ENCODE results near the gene OSER1.
A peak's percentile ranks its signal among the peaks of the same experiment; 100 is the strongest.
"Not testable (repeated sequence)": the region's sequence is repeated elsewhere in the genome, so short reads cannot be mapped to it uniquely, and the experiment has no call there.

OSER1 gene

DNA sequence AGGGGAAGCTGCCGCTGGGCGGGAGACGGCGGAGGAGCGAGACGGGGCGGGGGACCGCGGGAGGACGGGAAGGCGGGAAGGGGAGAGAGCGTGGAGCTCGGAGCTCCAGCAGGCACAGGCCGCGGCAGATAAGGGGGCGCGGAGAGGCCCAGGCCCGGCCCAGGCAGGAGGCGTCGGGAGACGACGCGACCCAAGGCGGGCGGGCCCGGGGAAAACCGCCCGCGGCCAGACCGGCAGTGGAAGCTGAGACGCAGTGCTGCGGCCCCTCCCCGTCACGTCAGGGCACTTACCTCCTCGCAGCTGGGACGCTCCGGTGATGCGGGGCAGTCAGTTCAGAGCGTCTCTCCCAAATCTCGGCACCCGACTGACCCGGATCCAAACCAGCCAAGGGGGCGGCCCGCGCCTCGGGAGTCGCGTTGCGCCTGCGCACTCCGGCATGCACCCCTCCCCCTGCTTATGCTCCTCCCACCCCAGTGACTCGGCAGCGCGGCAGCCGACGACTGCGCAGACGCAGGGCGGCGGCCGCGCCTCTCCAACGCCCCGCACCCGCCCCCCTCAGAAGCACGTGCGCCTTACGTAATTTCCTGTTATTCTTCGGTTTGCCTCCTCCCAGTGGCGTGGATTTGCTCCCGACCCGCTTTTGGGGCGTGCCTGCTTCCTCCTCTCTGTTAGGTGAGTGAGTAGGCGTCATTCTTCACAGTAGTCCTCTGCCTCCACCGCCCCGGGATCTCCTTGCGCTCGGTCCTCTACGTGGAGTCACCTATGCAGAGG is at the start of gene OSER1:
TSS of gene OSER1 (minus strand) at position 366 of the 771 bp plus-strand sequence. CDS start 3,814 bp downstream, outside the sequence.
- DNase-seq (ENCODE audit: low read depth in 2 of 2), result peak; percentile 95 to 96

DNA sequence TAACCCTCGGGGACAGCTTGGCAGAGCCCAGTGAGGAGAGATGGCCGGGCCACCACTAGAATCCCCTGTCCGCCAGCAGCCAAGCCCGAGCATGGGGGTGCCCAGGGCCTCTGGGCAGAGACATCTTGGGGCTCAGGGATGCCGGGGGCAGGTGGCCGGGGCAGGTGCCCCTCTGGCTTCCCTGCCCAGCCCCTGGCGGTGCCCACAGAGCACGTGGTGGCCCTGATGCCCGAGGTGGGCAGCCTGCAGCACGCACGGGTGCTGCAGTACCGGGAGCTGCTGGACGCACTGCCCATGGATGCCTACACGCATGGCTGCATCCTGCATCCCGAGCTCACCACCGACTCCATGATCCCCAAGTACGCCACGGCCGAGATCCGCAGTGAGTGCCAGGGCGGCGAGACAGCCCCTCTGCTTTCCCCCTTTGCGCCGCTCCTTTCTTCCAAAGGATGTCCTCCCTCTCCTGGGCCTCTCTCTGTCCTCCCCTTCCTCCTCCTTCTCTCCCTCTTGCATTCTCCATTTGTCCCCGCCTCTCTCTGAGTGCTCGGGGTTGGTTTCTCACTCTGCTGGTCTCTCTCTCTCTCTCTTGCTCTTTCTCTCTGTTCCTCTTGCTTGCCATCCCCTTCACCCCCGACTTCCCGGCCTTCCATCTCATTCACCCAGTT is 47.8 kb upstream of the OSER1 start:
- DNase-seq (ENCODE audit: low read depth in 2 of 2), result no peak

DNA sequence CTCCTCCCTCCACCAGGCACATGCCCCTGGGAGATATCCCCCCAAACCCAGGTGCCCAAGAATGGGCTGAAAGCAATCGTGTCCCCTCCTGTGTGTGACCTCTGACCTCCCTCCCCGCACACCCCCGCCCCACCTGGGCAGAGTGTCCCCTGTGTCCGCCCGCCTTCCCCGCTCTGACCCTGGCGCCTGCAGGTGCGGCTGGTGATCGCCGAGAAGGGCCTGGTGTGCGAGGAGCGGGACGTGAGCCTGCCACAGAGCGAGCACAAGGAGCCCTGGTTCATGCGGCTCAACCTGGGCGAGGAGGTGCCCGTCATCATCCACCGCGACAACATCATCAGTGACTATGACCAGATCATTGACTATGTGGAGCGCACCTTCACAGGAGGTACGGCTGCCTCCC is 46.4 kb upstream of the OSER1 start:
- no peak for DNase-seq (ENCODE audit: low read depth in 2 of 2)

DNA sequence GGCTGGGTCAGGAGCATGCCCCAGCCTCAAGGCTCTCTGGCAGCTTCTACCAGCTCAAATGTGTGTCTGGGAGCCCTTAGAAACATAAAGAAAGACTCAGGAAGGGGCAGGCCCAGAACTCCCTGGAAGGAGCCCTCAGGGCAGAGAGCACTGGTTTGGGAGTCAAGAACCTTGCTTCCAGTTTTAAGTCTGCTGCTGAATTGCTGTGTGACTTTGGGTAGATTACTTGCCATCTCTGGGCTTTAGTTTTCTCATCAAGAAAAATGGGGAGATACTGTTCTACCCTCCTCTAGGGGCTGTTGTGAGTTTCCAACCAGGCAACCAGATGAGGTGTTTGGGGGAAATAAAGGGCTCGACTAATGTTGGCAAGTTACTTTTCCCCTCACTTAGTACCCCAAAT is 45.4 kb upstream of the OSER1 start:
- DNase-seq (ENCODE audit: low read depth in 2 of 2), result no peak

DNA sequence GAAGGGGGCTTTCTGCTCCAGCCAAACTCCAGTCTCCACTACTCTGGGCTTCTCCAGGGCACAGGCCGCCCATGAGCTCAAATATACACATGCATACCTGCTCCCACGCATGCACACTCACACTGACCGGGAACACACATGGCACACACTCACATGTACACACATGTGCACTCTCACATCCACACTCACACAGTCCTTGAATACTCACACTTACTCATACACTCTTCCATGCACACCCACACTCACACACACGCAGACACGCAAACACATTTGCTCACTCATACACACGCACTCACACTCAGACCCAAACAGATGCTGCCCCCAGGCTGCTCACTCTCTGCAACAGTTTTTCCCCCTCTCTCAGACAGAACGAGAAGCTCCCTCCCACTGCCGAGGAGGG is 43.5 kb upstream of the OSER1 start:
- DNase-seq (ENCODE audit: low read depth in 2 of 2), result no peak

DNA sequence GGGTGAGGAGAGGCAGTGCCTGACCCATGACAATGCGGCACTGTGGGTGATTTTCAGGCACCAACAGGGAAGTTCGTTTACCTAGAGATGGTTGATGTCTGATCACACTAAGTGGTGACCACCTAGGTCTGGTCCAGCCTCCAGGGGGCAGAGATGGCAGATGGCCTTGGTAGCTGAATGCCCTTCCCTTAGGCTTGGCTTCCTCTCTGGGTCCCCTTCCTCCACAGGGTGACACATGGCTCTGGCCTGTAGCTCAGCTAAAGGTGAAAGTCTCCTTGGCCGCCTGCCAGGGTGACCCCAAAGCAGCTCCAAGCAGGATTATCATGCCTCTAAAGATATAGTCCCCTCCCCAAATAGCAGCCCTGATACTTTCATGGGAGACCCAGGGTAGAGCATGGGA is 43.0 kb upstream of the OSER1 start:
- no peak for DNase-seq (ENCODE audit: low read depth in 2 of 2)

DNA sequence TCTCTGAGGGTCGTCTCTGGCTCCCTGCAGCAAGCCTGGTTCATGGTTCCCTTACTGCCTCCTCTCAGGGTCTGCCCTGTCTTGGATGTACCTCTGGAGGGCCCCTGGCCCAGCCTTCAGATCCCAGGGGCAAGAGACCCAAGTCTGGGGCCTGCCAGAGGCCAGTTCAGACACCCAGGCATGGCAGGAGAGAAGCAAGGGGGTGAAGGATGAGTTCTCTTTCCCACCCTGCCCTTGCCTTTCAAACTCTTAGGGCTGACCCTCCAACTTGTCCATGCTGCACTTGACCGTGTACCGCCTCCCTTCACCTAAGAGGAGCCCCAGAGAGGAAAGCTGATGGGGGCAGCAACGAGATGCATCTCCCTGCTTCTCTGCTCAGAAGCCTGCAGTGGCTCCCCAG is 40.7 kb upstream of the OSER1 start:
- no peak for DNase-seq (ENCODE audit: low read depth in 2 of 2)

DNA sequence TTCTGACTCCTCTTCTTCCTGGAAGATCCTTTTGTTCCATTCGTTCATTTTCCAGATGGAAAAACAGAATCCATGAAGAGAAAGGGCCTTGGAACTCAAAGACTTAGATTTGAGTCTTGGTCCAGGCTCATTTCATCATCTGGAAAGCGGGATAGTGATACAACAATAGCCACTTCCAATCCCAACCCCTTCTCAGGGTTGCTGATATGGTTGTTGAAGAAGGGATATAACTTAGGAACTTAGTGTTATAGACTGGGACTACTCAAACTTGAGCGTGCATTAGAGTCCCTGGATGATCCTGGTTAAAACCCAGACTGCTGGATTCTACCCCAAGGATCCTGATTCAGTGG is 37.8 kb upstream of the OSER1 start:
- DNase-seq (ENCODE audit: low read depth in 2 of 2), result no peak

DNA sequence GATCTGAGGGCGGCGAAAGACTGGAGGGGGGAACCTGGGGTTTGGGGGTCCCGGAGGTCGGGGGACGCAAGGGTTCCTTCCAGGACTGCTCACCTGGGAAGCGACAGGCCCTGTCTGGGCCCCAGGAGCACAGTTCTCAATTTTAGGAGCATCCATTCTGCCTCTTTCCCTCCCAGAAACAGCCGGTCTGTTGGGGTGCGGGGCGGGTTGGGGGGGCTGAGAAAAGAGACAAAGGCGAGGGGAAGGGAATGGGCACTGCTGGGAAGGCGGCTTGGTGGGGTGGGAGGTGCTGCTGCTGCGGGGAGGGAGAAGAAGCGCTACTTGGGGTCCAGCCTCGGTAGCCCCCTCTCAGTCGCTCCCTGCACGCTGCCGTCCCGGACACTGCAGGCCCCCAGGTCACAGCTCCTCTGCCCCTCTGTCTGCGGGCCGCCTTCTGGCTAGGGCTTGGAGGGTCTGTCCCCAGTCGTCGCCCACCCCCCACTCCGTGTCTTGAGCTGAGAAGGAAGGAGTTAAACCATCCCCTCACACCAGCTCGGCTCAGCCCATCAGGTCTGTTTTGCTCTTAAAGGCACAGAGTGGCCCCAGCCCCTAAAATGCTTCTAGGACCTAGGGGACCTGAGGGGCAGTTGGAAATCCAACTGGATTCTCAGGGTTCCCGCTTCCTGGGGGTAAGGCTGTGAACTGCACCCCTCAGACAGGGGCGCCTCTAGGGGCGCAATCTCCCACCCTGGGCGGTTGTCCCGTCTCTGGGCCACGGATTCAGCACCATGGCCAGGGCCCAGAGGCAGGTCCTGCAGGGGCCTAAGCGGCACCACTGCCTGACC is 37.2 kb upstream of the OSER1 start:
- DNase-seq (ENCODE audit: low read depth in 2 of 2), result peak in 1 of 2 donors; percentile 5

DNA sequence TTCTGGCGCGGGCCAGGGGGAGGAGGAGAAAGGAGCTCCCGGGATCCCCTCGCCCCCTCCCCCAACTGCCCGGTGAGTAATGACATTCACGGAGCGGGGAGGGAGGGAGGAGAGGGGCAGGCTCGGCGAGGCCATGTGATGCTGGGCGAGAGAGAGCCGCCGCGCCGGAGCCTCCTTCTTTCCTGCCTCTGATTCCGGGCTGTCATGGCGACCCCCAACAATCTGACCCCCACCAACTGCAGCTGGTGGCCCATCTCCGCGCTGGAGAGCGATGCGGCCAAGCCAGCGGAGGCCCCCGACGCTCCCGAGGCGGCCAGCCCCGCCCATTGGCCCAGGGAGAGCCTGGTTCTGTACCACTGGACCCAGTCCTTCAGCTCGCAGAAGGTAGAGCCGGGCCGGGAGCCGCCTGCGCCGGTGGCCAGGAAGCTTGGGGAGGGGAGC is 36.6 kb upstream of the OSER1 start, which contains the start of gene GDAP1L1:
TSS of gene GDAP1L1 (plus strand) at position 178 of the 441 bp plus-strand sequence. CDS start at position 205, 27 bp downstream.
- no peak for DNase-seq (ENCODE audit: low read depth in 2 of 2)

DNA sequence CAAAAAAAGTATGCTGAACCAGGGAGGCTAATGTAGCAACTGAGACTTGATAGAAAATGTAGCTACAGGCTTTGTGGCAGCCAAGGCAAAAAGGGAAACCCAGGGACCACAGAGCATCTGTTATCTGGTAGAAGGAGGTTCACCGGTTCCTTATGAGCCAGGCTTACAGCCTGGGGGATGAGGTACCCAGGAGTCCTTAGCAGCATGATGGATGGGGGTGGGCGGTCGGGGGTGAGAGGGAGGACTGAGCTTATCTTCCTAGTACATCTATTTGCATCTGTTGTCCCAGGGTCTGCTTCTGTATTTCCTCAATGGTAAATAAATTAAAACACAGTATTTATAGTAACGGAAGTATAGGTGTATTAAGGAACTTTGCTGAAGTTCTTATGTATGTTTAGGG is 35.4 kb upstream of the OSER1 start:
- no peak for DNase-seq (ENCODE audit: low read depth in 2 of 2)

DNA sequence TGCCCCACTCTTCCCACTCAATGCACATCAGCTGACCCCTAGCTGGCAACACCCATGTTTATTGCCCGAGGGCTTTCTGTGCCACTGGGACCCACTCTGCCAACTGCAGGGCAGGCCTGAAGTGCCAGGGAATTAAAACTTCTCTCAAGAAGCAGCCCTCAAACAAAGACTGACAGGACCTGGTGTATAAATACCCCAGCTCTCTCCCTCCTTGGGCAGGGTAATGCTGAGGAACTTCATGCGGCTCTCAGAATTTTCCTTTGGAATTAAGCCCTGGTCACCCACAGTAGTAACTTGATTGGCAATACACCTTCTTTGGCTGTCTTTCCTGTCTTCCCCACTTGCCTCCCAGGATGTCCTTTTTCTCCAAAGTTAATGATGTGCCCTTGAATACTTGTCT is 31.2 kb upstream of the OSER1 start:
- DNase-seq (ENCODE audit: low read depth in 2 of 2), result no peak

DNA sequence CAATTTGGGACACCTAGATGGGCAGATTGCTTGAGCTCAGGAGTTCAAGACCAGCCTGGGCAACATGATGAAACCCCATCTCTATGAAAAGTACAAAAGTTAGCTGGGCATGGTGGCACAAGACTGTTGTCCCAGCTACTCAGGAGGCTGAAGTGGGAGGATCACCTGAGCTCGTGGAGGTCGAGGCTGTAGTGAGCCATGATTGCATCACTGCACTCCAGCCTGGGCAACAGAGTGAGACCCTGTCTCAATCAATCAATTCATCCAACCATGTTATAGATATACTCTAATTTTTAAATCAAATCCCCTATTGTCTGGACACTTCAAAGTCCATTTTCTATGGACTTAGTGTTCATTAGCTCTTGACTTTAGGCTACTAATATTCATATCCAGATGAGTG is 26.3 kb upstream of the OSER1 start:
- not testable (repeated sequence) for DNase-seq (ENCODE audit: low read depth in 2 of 2)

DNA sequence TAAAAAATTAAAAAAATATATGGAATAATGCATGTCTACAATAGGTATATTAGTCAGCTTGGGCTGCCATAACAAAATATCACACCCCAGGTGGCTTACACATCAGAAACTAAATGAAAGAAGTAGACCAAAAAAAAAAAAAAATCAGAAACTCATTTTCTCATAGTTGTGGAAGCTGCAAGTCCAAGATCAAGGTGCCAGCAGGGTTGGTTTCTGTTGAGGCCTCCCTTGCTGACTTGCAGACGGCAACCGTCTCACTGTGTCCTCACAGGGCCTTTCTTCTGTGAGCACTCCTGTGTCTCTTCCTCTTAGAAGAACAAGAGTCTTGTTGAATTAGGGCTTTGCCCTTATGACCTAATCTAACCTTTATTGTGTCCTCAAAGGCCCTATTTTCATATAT is 25.1 kb upstream of the OSER1 start:
- DNase-seq (ENCODE audit: low read depth in 2 of 2), result no peak

DNA sequence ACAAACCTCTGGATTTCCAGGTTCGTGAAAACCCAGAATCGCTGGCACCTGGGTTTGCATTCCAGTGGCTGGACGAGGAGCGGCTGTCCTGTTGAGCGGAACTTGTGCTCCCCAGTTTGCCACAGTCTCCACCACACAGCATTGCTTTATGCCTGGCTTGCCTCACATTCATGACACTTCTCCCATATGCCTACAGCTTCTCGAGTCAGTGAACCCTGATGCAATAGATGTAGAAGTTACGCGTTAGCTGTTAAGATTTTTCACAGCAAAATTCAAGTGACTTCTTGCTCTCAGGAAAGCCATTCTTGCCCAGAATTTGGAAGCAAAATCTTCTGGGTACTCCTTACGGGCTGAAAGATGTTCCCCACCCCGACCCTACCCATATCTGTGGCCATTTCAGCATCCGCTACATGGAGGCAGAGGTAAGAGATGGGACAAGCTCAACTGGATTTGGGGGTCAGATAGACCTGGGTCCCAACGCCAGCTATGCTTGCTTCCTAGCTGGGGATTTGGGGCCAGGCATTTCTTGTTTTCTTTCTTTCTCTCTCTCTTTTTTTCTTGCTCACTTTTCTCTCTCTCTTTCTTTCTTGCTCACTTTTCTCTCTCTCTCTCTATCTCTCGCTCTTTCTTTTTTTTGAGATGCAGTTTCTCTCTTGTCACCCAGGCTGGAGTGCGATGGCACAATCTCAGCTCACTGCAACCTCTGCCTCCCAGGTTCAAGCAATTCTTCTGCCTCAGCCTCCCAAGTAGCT is 24.2 kb upstream of the OSER1 start:
- no peak for DNase-seq (ENCODE audit: low read depth in 2 of 2)

DNA sequence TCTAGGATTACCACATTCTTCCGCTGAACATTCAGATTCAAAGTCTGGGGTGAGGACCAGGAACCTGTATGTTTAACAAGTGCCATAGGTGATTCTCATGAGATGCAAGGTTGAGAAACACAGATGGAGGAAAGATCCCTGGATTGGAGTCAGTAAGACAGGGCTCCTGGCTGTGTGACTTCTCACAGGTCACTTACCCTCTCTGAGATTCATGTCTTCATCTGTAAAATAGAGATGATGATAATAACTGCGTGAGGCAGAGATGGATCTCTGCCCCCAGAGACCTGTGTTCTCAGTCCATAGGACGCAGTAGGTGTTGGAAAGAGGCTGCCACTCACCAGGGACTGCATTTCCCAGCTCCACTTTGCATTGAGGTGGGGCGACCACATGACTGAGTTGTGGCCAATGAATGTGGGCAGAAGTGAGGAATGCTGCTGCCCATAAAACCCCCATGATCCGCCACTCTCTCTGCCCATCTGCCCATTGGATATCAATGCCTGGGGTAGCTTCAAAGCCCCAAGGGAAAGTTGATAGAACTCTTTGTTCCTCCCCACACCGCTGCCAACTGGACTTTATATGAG is 23.0 kb upstream of the OSER1 start:
- no peak for DNase-seq (ENCODE audit: low read depth in 2 of 2)

DNA sequence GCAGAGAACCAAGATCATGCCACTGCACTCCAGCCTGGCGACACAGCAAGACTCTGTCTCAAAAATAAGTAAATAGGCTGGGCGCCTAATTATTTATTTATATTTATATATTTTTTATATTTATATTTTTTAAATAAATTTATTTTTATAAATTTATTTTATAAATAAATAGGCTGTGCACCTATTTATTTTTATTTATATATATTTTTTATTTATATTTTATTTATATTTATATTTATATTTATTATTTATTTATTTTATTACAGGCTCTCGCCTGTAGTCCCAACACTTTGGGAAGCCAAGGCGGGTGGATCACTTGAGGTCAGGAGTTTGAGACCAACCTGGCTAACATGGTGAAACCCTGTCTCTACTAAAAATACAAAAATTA is 21.9 kb upstream of the OSER1 start:
- DNase-seq (ENCODE audit: low read depth in 2 of 2), result not testable (repeated sequence)

DNA sequence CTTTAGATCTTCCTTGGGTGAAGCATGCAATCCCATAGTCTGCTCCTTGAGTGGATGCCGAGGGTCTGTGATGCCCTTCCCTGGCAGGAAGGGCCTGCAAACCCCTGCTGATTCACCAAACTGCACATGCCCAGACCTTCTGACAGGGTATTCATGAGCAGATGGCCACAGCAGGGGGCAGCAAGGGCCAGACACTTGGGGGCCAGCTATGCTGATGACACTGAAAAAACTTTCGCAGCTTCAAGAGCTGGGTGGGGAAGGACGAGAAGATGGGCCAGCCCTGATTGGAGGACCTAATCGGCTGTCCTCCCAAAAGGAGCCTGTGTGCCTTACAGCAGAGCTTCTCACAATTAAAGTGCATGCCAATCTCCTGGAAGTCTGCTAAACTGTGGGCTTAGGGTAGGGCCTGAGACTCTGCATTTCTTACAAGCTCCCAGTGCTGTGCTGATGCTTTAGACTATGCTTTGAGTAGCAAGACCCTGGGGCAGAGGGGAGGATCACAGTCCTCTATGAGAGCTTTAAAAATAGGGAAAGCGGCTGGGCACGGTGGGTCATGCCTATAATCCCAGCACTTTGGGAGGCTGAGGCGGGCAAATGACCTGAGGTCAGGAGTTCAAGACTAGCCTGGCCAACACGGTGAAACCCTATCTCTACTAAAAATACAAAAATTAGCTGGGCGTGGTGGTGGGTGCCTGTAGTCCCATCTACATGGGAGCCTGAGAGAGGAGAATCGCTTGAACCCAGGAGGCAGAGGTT is 21.3 kb upstream of the OSER1 start:
- DNase-seq (ENCODE audit: low read depth in 2 of 2), result no peak

DNA sequence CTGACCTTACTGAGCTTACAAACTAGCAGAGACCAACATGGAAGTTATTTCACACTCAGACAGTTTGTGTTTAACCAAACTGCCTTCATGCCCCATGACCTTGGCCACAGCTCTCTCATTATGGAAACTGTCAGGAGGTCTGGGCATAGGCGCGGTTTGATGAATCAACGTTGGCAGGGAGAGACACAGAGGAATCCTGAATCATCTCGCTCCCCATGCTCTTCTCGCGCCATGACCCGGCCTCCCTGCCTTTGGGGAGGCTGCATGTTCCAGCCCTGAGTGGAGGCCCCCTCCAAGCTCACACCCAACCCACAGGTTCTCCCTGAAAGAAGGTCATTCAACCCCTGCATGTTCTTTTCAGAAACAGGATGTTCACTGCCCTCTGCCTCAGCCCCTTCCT is 20.6 kb upstream of the OSER1 start:
- DNase-seq (ENCODE audit: low read depth in 2 of 2), result no peak

DNA sequence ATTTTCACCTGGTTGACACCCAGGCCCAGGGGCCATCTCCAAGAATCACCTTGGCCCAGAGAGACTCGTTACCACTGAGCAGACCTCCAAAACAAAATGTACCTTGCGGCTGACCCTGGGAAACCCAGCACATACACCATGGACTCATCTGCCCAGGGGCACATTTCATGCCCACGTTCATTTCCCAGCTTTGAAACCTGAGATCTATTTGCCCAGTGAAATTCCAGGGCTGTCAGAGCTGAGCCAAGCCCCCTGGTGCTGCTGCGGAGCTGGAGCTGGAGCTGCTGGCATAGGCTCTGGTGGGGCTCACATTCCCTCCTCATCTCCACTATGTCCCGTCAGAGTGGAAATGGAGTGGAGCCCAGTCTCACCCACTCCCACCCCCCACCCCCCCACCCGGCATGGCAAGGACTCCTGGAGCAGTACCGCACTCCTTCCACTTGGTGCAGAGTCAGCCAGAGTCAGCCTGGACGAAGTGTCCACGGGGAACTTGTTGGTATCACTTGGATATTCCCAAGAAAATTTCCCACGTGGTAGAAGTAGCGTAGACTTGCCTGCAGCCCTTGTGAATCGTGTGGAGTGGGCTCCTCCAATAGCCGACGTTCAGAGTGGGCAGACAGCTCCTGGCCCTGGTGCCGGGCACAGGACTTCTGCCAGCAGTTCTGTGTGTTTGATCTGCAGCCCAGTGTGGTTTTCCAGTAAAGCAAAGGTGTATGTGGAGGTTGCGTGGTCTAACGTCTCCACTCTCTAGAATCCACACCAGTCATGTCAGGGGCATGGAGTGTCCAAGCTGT is 18.1 kb upstream of the OSER1 start:
- no peak for DNase-seq (ENCODE audit: low read depth in 2 of 2)

Data from activated CD4-positive, alpha-beta T cell treated with anti-CD3 and anti-CD28 coated beads for 24 hours (primary cell).